HG03469 (cell line): Measurements from ENCODE around the gene GZF1.

Experiments
- ATAC-seq: cut with Tn5 transposase; IDR thresholded peaks from one replicate; pipeline ENCODE4 v1.9.1; 2021; ENCODE audit warnings: mild to moderate bottlenecking, moderate library complexity, moderate number of reproducible peaks; ENCODE audit not compliant: unreplicated experiment

The GZF1 gene

DNA sequence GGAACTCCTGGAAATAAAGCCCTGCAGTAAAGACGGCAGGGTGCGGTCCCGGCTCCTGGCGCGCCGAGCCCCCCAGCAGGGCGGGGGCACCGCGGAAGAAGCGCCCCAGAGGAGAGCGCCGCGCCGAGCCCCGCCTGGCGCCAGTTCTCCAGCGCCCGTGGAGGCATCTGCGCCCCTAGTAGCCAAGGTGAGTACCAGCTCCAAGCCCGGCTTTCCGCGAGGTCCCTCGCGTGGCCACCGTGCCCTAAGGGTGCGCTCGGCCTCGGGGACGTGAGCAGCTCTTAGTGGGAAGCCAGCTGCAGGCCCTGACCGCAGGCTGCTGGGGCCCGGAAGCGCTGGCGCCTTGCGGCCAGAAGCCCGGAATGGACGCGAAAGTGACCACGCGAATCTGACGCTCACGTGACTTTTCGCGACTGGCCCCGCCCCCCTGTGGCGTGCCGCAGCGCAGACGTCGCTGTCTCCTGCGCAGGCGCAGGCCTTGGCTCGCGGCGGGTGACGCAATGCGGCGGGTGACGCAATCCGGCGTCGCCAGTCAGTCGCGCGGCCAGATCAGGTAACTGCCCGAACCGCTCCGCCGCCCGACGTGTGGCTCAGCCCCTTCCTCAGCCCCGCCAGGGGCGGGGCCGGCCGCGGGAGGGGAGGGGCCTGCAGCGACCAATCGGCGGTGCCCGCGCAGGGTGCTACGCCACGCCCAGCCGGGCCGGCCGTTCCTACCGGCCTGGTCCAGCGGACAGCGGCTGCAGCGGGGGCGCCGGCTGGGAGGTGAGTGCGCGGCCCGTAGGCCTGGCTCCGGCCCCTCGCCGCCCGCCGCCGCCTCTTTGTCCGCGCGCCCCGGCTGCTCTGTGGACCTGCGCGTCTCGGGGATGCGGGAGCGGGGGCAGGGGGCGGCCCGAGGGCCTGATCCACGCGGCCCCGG lies at the start of gene GZF1:
Gene GZF1, plus strand, starts transcription at position 707 of the 916 bp plus-strand sequence. CDS start 2,202 bp downstream, outside the sequence.
- peak; percentile 37 for ATAC-seq

GRCh38 chr20:23313271-23313670 lies 48.7 kb upstream of the GZF1 start:
- no peak for ATAC-seq

GRCh38 chr20:23314699-23315098 lies 47.3 kb upstream of the GZF1 start:
- no peak for ATAC-seq

- ATAC-seq: no peak
Observed at GRCh38 chr20:23315099-23315498, 46.9 kb upstream of the GZF1 start.

GRCh38 chr20:23316626-23317025 lies 45.4 kb upstream of the GZF1 start:
- no peak for ATAC-seq

DNA sequence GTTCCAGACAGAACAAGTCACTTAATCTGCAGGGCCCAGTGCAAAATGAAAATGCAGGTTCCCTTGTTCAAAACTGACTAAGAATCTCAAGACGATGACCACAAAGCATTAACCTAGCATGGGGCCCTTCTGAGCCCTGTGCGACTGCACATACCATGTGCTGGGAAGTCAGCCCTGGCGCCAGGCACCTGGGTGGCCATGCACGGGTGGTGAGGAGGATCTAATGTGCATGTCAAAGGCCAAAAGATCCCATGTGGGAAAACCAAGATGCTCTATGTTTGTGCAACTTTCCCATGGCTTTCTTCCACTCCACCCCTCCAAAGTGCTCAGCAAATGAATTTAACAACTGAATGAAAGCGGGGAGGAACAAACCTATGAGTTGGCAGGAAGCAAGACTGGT lies 44.9 kb upstream of the GZF1 start:
- ATAC-seq: no peak

GRCh38 chr20:23318347-23318746 lies 43.6 kb upstream of the GZF1 start:
- no peak for ATAC-seq

- no peak for ATAC-seq
Observed at GRCh38 chr20:23320317-23320716, 41.7 kb upstream of the GZF1 start.

- no peak for ATAC-seq
Observed at GRCh38 chr20:23325107-23325506, 36.9 kb upstream of the GZF1 start.

DNA sequence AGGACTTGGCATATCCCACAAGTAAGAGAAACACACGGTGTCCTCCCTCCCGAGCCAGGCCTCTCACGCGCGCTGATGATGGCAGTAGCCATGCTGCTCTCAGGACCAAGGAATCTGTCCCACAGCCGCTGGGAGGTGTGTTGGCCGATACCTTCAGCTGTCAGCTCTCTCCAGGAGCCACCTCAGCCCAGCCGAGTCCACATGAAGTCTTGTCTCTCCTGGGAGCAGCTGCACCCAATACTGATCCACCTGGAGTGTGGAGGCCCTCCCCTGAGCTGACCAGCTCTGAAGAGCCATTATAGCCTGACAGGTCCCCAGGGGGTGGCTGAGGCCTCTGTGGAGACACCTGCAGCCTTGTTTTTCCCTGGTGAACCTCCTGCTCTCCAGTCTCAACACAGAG lies 35.2 kb upstream of the GZF1 start:
- no peak for ATAC-seq

DNA sequence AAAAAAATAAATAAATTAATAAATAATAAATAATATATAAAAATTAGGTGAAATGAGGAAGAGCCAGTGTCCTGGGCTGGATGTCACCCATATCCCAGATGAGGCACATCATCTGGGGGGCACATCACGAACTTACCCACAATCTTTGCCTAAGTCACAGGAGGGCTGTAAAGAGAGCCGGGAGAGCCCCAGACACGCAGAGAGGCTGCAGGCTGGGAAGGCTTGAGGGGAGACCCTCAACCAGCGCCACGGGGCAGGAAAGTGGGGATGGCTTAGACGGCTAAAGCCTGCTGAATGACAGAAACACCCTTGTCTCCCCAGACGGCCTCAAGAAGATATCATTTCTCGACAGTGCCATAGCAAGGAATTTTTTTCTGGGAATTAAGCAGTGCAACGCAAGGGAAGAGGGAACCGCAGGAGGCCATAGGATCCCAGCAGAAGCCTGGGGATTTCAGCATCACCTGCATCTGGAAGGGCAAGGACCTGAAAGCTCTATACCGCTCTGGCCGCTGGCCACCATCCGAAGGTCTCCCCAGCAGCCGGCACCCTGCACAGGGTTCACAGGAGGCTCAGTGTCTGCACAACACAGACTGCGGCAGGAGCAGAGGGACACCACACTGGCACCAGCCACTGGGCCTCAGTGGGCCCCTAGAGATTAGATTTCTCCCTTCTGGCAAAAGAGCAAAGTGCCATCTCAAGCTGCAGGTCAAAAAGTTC lies 34.2 kb upstream of the GZF1 start:
- no peak for ATAC-seq

DNA sequence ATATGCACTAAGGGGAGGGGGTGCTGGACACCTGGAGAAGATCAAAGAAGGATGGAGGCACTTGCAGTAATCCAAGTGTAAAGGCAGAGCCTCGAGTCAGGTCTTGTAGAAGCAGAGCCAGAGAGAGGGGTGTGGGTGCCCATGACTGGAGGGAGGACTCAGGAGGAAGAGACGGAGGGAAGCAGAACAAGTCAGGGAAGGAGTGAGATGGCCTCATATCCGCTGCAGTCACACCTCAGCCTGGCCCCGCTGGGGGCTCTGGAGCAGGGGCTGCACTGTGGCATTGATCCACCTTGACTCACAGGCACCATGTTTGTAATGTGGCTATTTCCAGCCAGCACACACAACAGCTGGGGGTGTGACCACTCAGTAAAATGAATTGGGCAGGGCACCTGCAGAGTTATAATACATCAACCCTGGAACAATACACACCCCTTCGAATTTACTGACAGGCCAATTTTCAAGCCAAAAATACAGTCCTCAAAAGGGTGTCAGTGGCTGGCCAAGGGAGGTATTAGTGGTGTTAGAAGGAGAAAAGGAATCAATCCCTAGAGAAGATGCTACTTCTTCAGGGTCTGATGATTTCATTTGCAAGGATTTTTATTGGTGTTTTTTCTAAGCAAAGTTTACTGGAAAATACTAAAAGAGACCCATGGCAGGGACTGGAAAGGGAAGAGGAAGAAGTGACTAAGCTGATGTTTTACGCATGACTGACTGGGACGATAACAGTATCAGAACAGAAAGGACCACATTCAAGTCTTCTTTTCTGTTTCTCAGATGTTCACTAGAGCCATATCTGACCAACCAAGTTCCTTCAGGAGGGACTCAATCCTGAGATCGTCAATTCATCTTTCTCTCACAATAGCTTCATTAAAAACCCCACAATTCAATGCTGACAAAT lies 30.3 kb upstream of the GZF1 start:
- ATAC-seq: no peak

DNA sequence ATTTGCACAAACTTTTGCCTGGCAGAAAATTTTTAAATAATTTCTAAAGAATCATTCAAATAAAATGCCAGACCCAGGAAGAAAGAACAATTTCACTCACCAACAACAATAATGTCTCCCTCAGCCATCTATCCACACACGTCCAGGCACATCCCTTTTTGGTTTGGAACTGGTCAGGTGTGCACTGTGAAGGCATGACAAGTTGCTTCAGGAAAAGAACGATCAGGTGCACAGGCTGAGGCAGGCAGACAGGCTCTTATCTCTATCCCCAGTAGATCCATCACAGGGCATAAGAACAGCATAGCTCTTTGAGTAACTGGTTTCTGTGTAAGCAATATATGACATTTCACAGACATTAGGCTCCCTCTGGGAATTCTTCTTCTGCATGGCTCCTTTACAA lies 29.5 kb upstream of the GZF1 start:
- no peak for ATAC-seq

DNA sequence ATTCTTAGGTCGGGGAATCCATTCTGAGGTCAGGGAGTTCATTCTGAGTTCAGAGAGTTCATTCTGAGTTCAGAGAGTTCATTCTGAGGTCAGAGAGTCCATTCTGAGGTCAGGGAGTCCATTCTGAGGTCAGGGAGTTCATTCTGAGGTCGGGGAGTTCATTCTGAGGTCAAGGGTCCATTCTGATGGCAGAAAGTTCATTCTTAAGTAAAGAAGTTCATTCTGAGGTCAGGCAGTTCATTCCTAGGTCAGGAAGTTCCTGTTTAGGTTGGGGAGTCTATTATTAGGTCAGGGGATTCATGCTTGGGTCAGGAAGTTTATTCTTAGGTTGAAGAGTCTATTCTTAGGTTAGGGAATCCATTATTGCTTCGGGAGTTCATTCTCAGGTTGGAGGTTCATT lies 27.9 kb upstream of the GZF1 start:
- no peak for ATAC-seq

GRCh38 chr20:23335521-23335920 lies 26.5 kb upstream of the GZF1 start:
- no peak for ATAC-seq

GRCh38 chr20:23336476-23336875 lies 25.5 kb upstream of the GZF1 start:
- no peak for ATAC-seq

DNA sequence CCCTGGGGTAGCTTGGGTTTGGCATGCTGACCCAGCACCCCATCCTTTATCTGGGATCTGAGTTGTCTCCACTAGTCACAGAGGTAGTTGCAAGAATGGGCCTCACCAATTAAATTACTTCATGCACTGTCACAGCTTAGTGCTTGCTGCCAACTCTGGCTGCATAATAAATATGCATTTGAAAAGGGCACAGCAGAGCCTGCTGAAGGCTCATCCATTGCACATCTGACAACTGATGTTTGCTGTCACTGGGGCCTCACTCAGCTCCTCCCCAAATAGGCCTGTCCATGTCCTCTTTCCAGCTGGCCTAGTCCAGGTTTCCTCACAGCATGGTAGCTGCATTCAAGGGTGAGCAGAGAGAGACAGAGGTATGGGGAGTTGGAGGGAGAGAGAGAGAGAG lies 24.7 kb upstream of the GZF1 start:
- no peak for ATAC-seq

DNA sequence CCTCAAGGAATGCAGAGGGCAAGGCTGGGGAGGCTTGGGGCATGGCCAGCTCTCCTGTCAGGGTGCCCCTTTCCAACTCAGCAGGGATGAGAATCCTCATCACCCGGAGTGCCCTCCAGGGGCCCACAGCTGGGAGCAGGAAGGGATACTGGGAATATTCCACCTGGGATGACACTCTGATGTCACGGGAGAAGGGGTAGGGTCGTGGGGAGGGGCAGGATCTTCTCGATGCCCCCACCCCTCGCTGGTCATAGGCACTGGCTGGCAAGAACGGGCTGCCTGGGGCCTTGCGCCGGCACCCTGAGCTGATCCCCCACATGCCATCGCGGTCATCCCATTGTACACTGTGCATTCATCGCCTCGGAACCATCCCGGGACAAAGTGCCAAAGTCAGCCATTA lies 22.0 kb upstream of the GZF1 start:
- ATAC-seq: no peak

- ATAC-seq: no peak
Observed at GRCh38 chr20:23340524-23340923, 21.5 kb upstream of the GZF1 start.

GRCh38 chr20:23341073-23341472 lies 20.9 kb upstream of the GZF1 start:
- peak; percentile 49 for ATAC-seq

GRCh38 chr20:23343590-23343989 lies 18.4 kb upstream of the GZF1 start:
- no peak for ATAC-seq
